BLaER1 (cell line): ENCODE results near the gene CASP3.

Experiments used
- H3K27ac ChIP-seq: shearing (Covaris generic); formaldehyde crosslinking; 2 replicates; pipeline ENCODE4 v1.8.1; 2022
- H3K27me3 ChIP-seq: shearing (Covaris generic); formaldehyde crosslinking; 2 replicates; pipeline ENCODE4 v1.8.1; 2022
- H3K36me3 ChIP-seq: shearing (Covaris generic); formaldehyde crosslinking; 2 replicates; pipeline ENCODE4 v1.8.1; 2022
- H3K4me1 ChIP-seq: shearing (Covaris generic); formaldehyde crosslinking; 2 replicates; pipeline ENCODE4 v1.8.1; 2022
- H3K4me2 ChIP-seq: shearing (Covaris generic); formaldehyde crosslinking; 2 replicates; pipeline ENCODE4 v1.8.1; 2022
- H3K4me3 ChIP-seq: shearing (Covaris generic); formaldehyde crosslinking; 2 replicates; pipeline ENCODE4 v1.8.1; 2022
- H3K9ac ChIP-seq: shearing (Covaris generic); formaldehyde crosslinking; 2 replicates; pipeline ENCODE4 v1.8.1; 2022
- H3K9me3 ChIP-seq: shearing (Covaris generic); formaldehyde crosslinking; 2 replicates; pipeline ENCODE4 v1.8.1; 2022
- H4K20me1 ChIP-seq: shearing (Covaris generic); formaldehyde crosslinking; 2 replicates; pipeline ENCODE4 v1.8.1; 2022
- Cebpa-rat ChIP-seq: shearing (Covaris generic); IDR thresholded peaks from 2 replicates; pipeline ENCODE4 v1.8.1; 2022

The CASP3 gene

GRCh38 chr4:184649026-184649970 is at the start of gene CASP3, which contains the start of gene PRIMPOL:
TSS of gene CASP3 (minus strand) at chr4:184649447. CDS start at chr4:184638453, 10,994 bp downstream.
TSS of gene PRIMPOL (plus strand) at chr4:184649738. CDS start at chr4:184657141, 7,403 bp downstream.
- H3K9me3 ChIP-seq: no peaks in the 10 kb centered on the region
- H3K36me3 ChIP-seq: peaks cover 10% of the 10 kb centered on the region; the same call in 1 of the 2 replicates
- TF ChIP-seq Cebpa-rat: no peak
- H3K4me2 ChIP-seq: peak within 1 kb of the TSS; percentile 97
- H4K20me1 ChIP-seq: peaks cover 47% of the 10 kb centered on the region
- peak within 1 kb of the TSS; percentile 96 for H3K9ac ChIP-seq
- H3K27ac ChIP-seq: peak within 1 kb of the TSS; percentile 95
- peak within 1 kb of the TSS; percentile 97 for H3K4me3 ChIP-seq
- no peaks in the 10 kb centered on the region for H3K27me3 ChIP-seq
- H3K4me1 ChIP-seq: peaks cover 40% of the 10 kb centered on the region

GRCh38 chr4:184697956-184698355 is 48.7 kb upstream of the CASP3 start:
- Histone ChIP-seq H3K9ac (no peak overlapping the region), H4K20me1 (no peaks in the 10 kb centered on the region), H3K4me3 (no peak overlapping the region), H3K27me3 (no peaks in the 10 kb centered on the region), H3K36me3 (peaks cover 97% of the 10 kb centered on the region), H3K4me1 (no peaks in the 10 kb centered on the region), H3K27ac (no peak overlapping the region), H3K4me2 (no peak overlapping the region), H3K9me3 (no peaks in the 10 kb centered on the region)
- TF ChIP-seq Cebpa-rat: no peak

DNA sequence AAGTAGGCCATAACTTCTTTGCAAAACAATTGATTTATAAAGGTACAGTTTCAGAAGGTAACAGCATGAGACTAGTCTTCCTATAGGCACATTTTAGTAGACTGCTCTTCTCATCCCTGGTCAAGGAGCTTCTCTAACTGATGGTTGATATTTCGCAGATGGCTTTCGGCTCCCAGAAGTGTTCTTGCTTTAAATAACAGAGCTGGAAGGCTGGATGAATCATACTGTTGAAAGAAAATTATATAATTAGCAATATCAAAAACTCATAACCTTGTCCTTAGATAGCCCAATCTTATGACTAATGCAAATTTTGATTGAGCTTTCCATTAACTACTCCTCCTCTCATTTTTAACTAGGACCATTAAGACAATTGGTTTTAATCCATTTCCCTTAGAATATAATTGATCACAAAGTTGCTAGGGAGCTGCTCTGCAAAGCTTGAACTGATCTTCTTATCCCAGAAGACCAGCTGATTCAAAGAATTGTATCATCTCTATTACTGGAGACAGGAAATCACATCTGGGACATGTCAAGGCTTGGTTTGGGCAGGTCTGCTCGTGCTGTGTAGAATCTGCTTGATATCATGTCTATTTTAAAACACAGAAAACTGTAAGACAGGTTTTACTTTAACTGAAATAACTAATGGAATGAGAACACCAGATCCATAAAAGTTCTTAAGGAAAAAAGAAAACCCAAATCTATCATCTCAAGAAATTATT is 46.1 kb upstream of the CASP3 start:
- no peaks in the 10 kb centered on the region for H4K20me1 ChIP-seq
- TF ChIP-seq Cebpa-rat: no peak
- H3K36me3 ChIP-seq: peaks cover 81% of the 10 kb centered on the region
- H3K27me3 ChIP-seq: no peaks in the 10 kb centered on the region
- H3K4me1 ChIP-seq: no peaks in the 10 kb centered on the region
- H3K9ac ChIP-seq: no peak overlapping the region
- H3K27ac ChIP-seq: no peak overlapping the region
- H3K4me3 ChIP-seq: no peak overlapping the region
- H3K4me2 ChIP-seq: no peak overlapping the region
- no peaks in the 10 kb centered on the region for H3K9me3 ChIP-seq

- no peak overlapping the region for H3K27ac ChIP-seq
Measured at GRCh38 chr4:184694412-184694956, 45.2 kb upstream of the CASP3 start.

DNA sequence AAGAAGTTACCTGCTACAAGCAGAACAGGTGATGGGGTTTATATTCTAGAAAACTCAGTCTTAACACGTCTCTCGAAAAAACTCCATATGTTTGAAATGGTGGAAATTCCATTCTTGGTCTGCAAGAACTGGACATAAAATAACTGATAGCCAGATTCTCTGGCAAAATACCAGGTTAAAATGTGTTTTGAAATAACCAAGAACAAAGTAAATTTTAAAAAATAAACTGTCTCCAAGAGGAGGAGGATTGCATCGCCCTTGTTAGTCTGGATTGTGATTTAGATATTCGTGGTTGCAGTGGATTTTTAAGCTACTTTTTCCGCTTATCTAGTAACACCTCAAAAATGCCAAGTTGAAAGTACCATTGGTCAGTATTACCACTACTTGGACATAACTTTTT is 43.8 kb upstream of the CASP3 start:
- Histone ChIP-seq H3K27me3 (no peaks in the 10 kb centered on the region), H3K4me2 (no peak overlapping the region), H3K4me3 (no peak overlapping the region), H3K9me3 (no peaks in the 10 kb centered on the region), H3K27ac (no peak overlapping the region), H3K9ac (no peak overlapping the region), H3K36me3 (peaks cover 58% of the 10 kb centered on the region), H3K4me1 (peaks cover 8% of the 10 kb centered on the region; the same call in 1 of the 2 replicates), H4K20me1 (no peaks in the 10 kb centered on the region)
- no peak for TF ChIP-seq Cebpa-rat

More at GRCh38 chr4:184694412-184694956, 45.2 kb upstream of the CASP3 start:
- H3K4me3 ChIP-seq: no peak overlapping the region
- H3K4me2 ChIP-seq: no peak overlapping the region
- no peak overlapping the region for H3K9ac ChIP-seq
- H3K9me3 ChIP-seq: no peaks in the 10 kb centered on the region
- H3K4me1 ChIP-seq: no peaks in the 10 kb centered on the region
- H4K20me1 ChIP-seq: no peaks in the 10 kb centered on the region
- TF ChIP-seq Cebpa-rat: no peak
- H3K27me3 ChIP-seq: no peaks in the 10 kb centered on the region
- H3K36me3 ChIP-seq: peaks cover 73% of the 10 kb centered on the region

DNA sequence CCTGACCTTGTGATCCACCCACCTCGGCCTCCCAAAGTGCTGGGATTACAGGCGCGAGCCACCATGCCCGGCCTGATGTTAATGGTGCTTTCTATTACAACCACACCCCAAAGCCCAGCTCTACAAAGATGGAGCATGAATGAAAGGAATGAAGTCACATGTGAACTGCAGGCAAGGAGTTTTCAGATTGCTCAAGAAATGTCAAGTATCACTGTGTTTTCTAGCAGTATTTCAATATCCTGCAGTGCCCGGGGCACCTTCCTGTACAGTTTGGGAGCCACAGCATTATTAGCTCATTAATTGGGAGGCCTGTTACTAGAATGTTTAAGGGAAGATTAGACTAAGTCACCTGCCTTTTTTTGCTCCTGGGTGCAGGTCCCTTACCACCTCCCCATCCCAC is 40.4 kb upstream of the CASP3 start:
- H3K4me2 ChIP-seq: no peak overlapping the region
- no peak overlapping the region for H3K27ac ChIP-seq
- H3K4me1 ChIP-seq: peaks cover 15% of the 10 kb centered on the region
- peaks cover 27% of the 10 kb centered on the region for H3K36me3 ChIP-seq
- no peaks in the 10 kb centered on the region for H3K9me3 ChIP-seq
- H3K4me3 ChIP-seq: no peak overlapping the region
- no peak for TF ChIP-seq Cebpa-rat
- no peak overlapping the region for H3K9ac ChIP-seq
- H4K20me1 ChIP-seq: no peaks in the 10 kb centered on the region
- H3K27me3 ChIP-seq: no peaks in the 10 kb centered on the region

DNA sequence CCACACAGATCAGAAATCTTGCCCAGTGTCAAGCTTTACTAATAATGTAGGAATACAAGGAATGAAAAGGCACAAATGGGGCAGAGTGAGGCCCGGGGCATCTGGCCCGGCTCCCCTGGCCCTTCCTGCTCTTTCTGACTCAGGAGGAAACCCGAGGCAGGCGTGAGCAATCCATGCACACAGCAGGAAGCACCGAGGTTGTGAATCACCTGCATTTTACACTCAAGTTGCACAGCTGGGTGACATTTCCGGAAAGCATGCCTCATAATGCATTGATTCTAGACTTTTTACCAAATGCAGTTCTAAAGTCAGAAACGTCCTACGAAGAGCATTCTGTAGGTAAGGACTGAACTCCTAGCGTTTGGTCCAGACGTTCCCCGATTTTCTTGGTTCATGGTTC is 39.2 kb upstream of the CASP3 start:
- Histone ChIP-seq H3K4me2 (no peak overlapping the region), H3K9ac (no peak overlapping the region), H3K27me3 (no peaks in the 10 kb centered on the region), H3K27ac (no peak overlapping the region), H3K36me3 (peaks cover 15% of the 10 kb centered on the region; the same call in 1 of the 2 replicates), H3K9me3 (no peaks in the 10 kb centered on the region), H3K4me1 (peaks cover 22% of the 10 kb centered on the region), H3K4me3 (no peak overlapping the region), H4K20me1 (no peaks in the 10 kb centered on the region)
- no peak for TF ChIP-seq Cebpa-rat

DNA sequence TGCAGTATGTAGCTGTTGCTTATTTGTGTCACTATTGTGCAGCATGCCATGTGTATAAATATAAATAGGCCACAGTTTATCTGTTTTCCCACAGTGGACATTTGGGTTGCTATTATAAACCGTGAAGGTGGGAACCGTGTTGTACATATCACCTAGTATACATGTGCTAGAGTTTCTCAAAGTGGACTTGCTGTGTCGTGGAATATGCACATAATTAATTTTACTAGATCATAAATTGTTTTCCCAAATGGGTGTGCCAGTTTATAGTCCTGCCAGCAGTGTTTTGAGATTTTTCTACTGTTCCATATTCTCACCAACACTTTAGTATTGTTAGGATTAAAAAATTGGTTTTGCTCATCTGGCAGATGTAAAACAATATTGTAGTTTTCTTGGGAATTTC is 38.8 kb upstream of the CASP3 start:
- Histone ChIP-seq H3K36me3 (peaks cover 11% of the 10 kb centered on the region; the same call in 1 of the 2 replicates), H3K9ac (no peak overlapping the region), H3K27ac (no peak overlapping the region)

GRCh38 chr4:184684491-184685189 is 35.4 kb upstream of the CASP3 start:
- no peaks in the 10 kb centered on the region for H4K20me1 ChIP-seq
- peak overlapping the region; percentile 11; the same call in 1 of the 2 replicates for H3K27ac ChIP-seq
- no peak overlapping the region for H3K9ac ChIP-seq
- H3K4me2 ChIP-seq: peak overlapping the region; percentile 61
- H3K4me3 ChIP-seq: no peak overlapping the region
- peaks cover 4% of the 10 kb centered on the region for H3K36me3 ChIP-seq
- H3K4me1 ChIP-seq: peaks cover 22% of the 10 kb centered on the region
- peaks cover 2% of the 10 kb centered on the region; the same call in 1 of the 2 replicates for H3K9me3 ChIP-seq
- no peaks in the 10 kb centered on the region for H3K27me3 ChIP-seq
- no peak for TF ChIP-seq Cebpa-rat

More for the DNA sequence above, 38.8 kb upstream of the CASP3 start:
- Histone ChIP-seq H3K4me2 (no peak overlapping the region), H4K20me1 (no peaks in the 10 kb centered on the region), H3K9me3 (no peaks in the 10 kb centered on the region), H3K27me3 (no peaks in the 10 kb centered on the region), H3K4me1 (peaks cover 22% of the 10 kb centered on the region), H3K4me3 (no peak overlapping the region)
- no peak for TF ChIP-seq Cebpa-rat
